ENCODE measurements around the gene CKM.

The CKM gene

DNA sequence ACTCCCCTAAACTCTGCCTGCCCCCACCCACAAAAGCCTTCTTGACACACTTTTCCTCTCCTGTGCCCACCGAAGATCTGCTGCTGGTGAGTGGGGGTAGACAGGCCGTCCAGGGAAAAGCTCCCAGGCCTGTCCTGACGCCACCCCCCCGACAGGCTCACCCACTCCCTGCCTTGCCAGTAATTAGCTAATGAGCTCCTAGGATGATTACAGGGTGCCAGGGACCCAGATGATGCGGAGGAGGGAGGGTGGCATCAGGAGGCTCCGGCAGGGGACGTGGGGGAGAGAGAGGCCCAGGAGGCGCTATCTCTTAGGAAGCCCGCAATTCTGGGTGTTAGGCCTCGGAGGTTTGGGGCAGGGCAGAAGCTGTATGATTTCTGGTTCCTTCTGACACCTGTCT, 44.6 kb downstream of the CKM start:
- H3K4me3 ChIP-seq (ENCODE audit: low read depth in 1 of 2, low read length in 2 of 2), result no peak overlapping the region
- no peaks in the 10 kb centered on the region for H3K27me3 ChIP-seq (ENCODE audit: insufficient read depth, low read length, poor library complexity)
- no peak overlapping the region for H3K27ac ChIP-seq (ENCODE audit: low read length)
- H3K79me2 ChIP-seq (ENCODE audit: insufficient read depth, low read length), result no peaks in the 10 kb centered on the region
- H3K9me3 ChIP-seq (ENCODE audit: insufficient read depth, low read length, severe bottlenecking), result no peaks in the 10 kb centered on the region
- H3K36me3 ChIP-seq (ENCODE audit: insufficient read depth, low read length), result peaks cover 50% of the 10 kb centered on the region
- ATAC-seq (ENCODE audit: insufficient read depth, low read depth) (no peak), DNase-seq (no peak)
- H2AFZ ChIP-seq (ENCODE audit: low read depth, low read length), result no peak overlapping the region
- H4K20me1 ChIP-seq (ENCODE audit: insufficient read depth, low read length), result no peaks in the 10 kb centered on the region
- no peak overlapping the region for H3K9ac ChIP-seq (ENCODE audit: low read depth, low read length)
- TF ChIP-seq EZH2 (IDR thresholded peaks at IDR 0.05; ENCODE audit: borderline replicate concordance, low read depth, low read length, severe bottlenecking), result no peak
- TF ChIP-seq, protein P1, sequence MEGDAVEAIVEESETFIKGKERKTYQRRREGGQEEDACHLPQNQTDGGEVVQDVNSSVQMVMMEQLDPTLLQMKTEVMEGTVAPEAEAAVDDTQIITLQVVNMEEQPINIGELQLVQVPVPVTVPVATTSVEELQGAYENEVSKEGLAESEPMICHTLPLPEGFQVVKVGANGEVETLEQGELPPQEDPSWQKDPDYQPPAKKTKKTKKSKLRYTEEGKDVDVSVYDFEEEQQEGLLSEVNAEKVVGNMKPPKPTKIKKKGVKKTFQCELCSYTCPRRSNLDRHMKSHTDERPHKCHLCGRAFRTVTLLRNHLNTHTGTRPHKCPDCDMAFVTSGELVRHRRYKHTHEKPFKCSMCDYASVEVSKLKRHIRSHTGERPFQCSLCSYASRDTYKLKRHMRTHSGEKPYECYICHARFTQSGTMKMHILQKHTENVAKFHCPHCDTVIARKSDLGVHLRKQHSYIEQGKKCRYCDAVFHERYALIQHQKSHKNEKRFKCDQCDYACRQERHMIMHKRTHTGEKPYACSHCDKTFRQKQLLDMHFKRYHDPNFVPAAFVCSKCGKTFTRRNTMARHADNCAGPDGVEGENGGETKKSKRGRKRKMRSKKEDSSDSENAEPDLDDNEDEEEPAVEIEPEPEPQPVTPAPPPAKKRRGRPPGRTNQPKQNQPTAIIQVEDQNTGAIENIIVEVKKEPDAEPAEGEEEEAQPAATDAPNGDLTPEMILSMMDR (IDR thresholded peaks at IDR 0.05; ENCODE audit: borderline replicate concordance, extremely low read depth, low read length, poor library complexity, severe bottlenecking), result no peak
- H3K4me1 ChIP-seq (ENCODE audit: insufficient read depth, low read length), result no peaks in the 10 kb centered on the region
- H3K4me2 ChIP-seq (ENCODE audit: insufficient read depth, low read length), result no peak overlapping the region

- no peaks in the 10 kb centered on the region for H3K27me3 ChIP-seq (ENCODE audit: insufficient read depth, low read length, poor library complexity)
- H2AFZ ChIP-seq (ENCODE audit: low read depth, low read length), result no peak overlapping the region
- no peak for DNase-seq
- H4K20me1 ChIP-seq (ENCODE audit: insufficient read depth, low read length), result no peaks in the 10 kb centered on the region
- H3K27ac ChIP-seq (ENCODE audit: low read length), result no peak overlapping the region
- H3K4me2 ChIP-seq (ENCODE audit: insufficient read depth, low read length), result no peak overlapping the region
- no peak overlapping the region for H3K9ac ChIP-seq (ENCODE audit: low read depth, low read length)
- no peaks in the 10 kb centered on the region for H3K9me3 ChIP-seq (ENCODE audit: insufficient read depth, low read length, severe bottlenecking)
- H3K4me3 ChIP-seq (ENCODE audit: low read depth in 1 of 2, low read length in 2 of 2), result no peak overlapping the region
- no peak for ATAC-seq (ENCODE audit: insufficient read depth, low read depth)
- H3K79me2 ChIP-seq (ENCODE audit: insufficient read depth, low read length), result no peaks in the 10 kb centered on the region
- TF ChIP-seq, protein P1 (IDR thresholded peaks at IDR 0.05; ENCODE audit: borderline replicate concordance, extremely low read depth, low read length, poor library complexity, severe bottlenecking), result no peak
- no peak for TF ChIP-seq EZH2 (IDR thresholded peaks at IDR 0.05; ENCODE audit: borderline replicate concordance, low read depth, low read length, severe bottlenecking)
- no peaks in the 10 kb centered on the region for H3K4me1 ChIP-seq (ENCODE audit: insufficient read depth, low read length)
- H3K36me3 ChIP-seq (ENCODE audit: insufficient read depth, low read length), result peaks cover 56% of the 10 kb centered on the region
These were observed 46.4 kb downstream of the CKM start for GRCh38 chr19:45276284-45276687.

GRCh38 chr19:45275370-45275971, 47.2 kb downstream of the CKM start:
- no peak overlapping the region for H3K4me3 ChIP-seq (ENCODE audit: low read depth in 1 of 2, low read length in 2 of 2)
- ATAC-seq (ENCODE audit: insufficient read depth, low read depth), result no peak
- no peak overlapping the region for H3K27ac ChIP-seq (ENCODE audit: low read length)
- H3K79me2 ChIP-seq (ENCODE audit: insufficient read depth, low read length), result no peaks in the 10 kb centered on the region
- no peak for TF ChIP-seq EZH2 (IDR thresholded peaks at IDR 0.05; ENCODE audit: borderline replicate concordance, low read depth, low read length, severe bottlenecking)
- TF ChIP-seq, protein P1 (IDR thresholded peaks at IDR 0.05; ENCODE audit: borderline replicate concordance, extremely low read depth, low read length, poor library complexity, severe bottlenecking), result no peak
- no peak overlapping the region for H3K9ac ChIP-seq (ENCODE audit: low read depth, low read length)
- peaks cover 56% of the 10 kb centered on the region for H3K36me3 ChIP-seq (ENCODE audit: insufficient read depth, low read length)
- no peaks in the 10 kb centered on the region for H4K20me1 ChIP-seq (ENCODE audit: insufficient read depth, low read length)
- no peaks in the 10 kb centered on the region for H3K9me3 ChIP-seq (ENCODE audit: insufficient read depth, low read length, severe bottlenecking)
- no peaks in the 10 kb centered on the region for H3K4me1 ChIP-seq (ENCODE audit: insufficient read depth, low read length)
- no peak for DNase-seq
- no peaks in the 10 kb centered on the region for H3K27me3 ChIP-seq (ENCODE audit: insufficient read depth, low read length, poor library complexity)
- no peak overlapping the region for H2AFZ ChIP-seq (ENCODE audit: low read depth, low read length)
- no peak overlapping the region for H3K4me2 ChIP-seq (ENCODE audit: insufficient read depth, low read length)

DNA sequence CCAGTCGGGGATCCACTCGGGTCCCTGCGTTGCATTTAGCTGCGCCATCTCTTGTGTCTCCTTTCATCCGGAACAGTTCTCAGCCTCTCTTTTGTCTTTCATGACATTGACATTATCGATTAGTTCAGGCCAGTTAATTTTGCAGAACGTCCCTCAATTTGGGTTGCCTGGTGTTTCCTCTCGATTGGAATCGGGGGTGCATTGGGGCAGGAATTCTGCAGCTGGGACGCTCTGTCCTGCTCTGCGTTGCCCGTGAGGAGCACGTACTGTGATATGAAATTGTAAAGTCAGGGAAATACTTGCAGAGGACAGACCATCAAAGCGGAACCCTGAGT, 49.2 kb downstream of the CKM start:
- no peak for ATAC-seq (ENCODE audit: insufficient read depth, low read depth)
- Histone ChIP-seq H3K27ac (ENCODE audit: low read length) (no peak overlapping the region), H4K20me1 (ENCODE audit: insufficient read depth, low read length) (no peaks in the 10 kb centered on the region), H2AFZ (ENCODE audit: low read depth, low read length) (no peak overlapping the region), H3K9ac (ENCODE audit: low read depth, low read length) (no peak overlapping the region), H3K4me1 (ENCODE audit: insufficient read depth, low read length) (no peaks in the 10 kb centered on the region), H3K9me3 (ENCODE audit: insufficient read depth, low read length, severe bottlenecking) (no peaks in the 10 kb centered on the region), H3K4me2 (ENCODE audit: insufficient read depth, low read length) (no peak overlapping the region), H3K4me3 (ENCODE audit: low read depth in 1 of 2, low read length in 2 of 2) (no peak overlapping the region), H3K27me3 (ENCODE audit: insufficient read depth, low read length, poor library complexity) (no peaks in the 10 kb centered on the region), H3K36me3 (ENCODE audit: insufficient read depth, low read length) (peaks cover 45% of the 10 kb centered on the region), H3K79me2 (ENCODE audit: insufficient read depth, low read length) (no peaks in the 10 kb centered on the region)
- DNase-seq, result no peak
- no peak for TF ChIP-seq EZH2 (IDR thresholded peaks at IDR 0.05; ENCODE audit: borderline replicate concordance, low read depth, low read length, severe bottlenecking)
- TF ChIP-seq, protein P1 (IDR thresholded peaks at IDR 0.05; ENCODE audit: borderline replicate concordance, extremely low read depth, low read length, poor library complexity, severe bottlenecking), result no peak
